ENCODE results near the gene C1QL2. TPM values are rescaled to one million over a fixed set of nuclear protein-coding genes. Genes with fewer than 3 reads are reported as not detected.

Gene C1QL2
- total RNA-seq, 4 donors from 2014 or later, result not detected

DNA sequence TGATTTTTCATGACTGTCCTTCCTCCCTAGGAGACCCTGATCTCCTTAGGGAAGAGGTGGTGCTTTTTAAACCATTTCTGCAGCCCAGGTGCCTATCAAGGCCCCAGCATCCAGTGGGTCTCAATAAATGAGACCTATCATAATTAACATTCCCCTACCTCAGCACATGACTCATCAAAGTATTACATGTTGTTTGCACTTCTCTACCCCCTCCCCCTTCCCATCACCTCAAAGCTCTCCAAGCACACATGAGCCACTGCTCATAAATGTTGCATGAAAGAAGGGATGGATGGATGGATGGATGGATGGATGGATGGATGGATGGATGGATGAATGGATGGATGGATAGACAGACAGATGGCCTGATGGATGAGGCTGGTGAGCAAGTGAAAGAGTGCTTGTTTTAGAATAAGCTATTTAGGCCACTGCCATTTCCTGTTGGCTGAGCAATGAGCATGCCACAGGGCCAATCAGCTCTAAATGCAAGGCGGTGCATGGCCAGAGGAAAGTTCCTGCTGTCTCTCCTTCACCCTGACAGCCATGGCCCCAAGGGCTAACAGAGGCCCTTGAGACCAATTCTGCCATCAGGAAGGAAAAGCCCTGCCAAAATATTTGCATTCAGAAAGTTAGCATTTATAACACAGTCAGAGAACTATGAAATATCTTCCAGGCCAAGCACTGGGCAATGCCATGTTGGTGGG is 44.2 kb upstream of the C1QL2 start:
- Histone ChIP-seq H3K9me3 (no peaks in the 10 kb centered on the region), H3K4me3 (no peak overlapping the region), H3K27me3 (peaks cover 0 to 10% (median 0%) of the 10 kb centered on the region in 4 donors), H3K36me3 (no peaks in the 10 kb centered on the region), H3K4me1 (no peaks in the 10 kb centered on the region), H3K27ac (replicated peaks in 1 of 4) (no peak overlapping the region)
- intact Hi-C loops (cut with DNase I), result no loop called here
- WGBS, result 83% methylated on average over 1 of the region's 1 CpG
- DNase-seq (ENCODE audit: extremely low spot score), result no peak
- TF ChIP-seq, protein P1, sequence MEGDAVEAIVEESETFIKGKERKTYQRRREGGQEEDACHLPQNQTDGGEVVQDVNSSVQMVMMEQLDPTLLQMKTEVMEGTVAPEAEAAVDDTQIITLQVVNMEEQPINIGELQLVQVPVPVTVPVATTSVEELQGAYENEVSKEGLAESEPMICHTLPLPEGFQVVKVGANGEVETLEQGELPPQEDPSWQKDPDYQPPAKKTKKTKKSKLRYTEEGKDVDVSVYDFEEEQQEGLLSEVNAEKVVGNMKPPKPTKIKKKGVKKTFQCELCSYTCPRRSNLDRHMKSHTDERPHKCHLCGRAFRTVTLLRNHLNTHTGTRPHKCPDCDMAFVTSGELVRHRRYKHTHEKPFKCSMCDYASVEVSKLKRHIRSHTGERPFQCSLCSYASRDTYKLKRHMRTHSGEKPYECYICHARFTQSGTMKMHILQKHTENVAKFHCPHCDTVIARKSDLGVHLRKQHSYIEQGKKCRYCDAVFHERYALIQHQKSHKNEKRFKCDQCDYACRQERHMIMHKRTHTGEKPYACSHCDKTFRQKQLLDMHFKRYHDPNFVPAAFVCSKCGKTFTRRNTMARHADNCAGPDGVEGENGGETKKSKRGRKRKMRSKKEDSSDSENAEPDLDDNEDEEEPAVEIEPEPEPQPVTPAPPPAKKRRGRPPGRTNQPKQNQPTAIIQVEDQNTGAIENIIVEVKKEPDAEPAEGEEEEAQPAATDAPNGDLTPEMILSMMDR (IDR thresholded peaks at IDR 0.05), result no peak
- TF ChIP-seq POLR2A (IDR thresholded peaks at IDR 0.05; ENCODE audit: low read depth) (no peak), EP300 (IDR thresholded peaks at IDR 0.05) (no peak), POLR2AphosphoS5 (IDR thresholded peaks at IDR 0.05) (no peak)

GRCh38 chr2:119201815-119202214 is 43.3 kb upstream of the C1QL2 start:
- 89% methylated on average over 5 of the region's 5 CpGs for WGBS
- intact Hi-C loops (cut with DNase I), result no loop called here
- Histone ChIP-seq H3K36me3 (no peaks in the 10 kb centered on the region), H3K27ac (replicated peaks in 1 of 4) (no peak overlapping the region), H3K27me3 (peaks cover 0 to 10% (median 0%) of the 10 kb centered on the region in 4 donors), H3K9me3 (no peaks in the 10 kb centered on the region), H3K4me3 (no peak overlapping the region), H3K4me1 (no peaks in the 10 kb centered on the region)
- TF ChIP-seq, protein P1 (IDR thresholded peaks at IDR 0.05), result no peak
- no peak for TF ChIP-seq POLR2A (IDR thresholded peaks at IDR 0.05; ENCODE audit: low read depth)
- TF ChIP-seq POLR2AphosphoS5 (IDR thresholded peaks at IDR 0.05), result no peak
- no peak for TF ChIP-seq EP300 (IDR thresholded peaks at IDR 0.05)
- no peak for DNase-seq (ENCODE audit: extremely low spot score)

- H3K9me3 ChIP-seq, result no peaks in the 10 kb centered on the region
- intact Hi-C loops (cut with DNase I), result no loop called here
- H3K4me1 ChIP-seq, result no peaks in the 10 kb centered on the region
- H3K36me3 ChIP-seq, result no peaks in the 10 kb centered on the region
- WGBS, result 70% methylated on average over 7 of the region's 7 CpGs
- peaks cover 0 to 24% (median 0%) of the 10 kb centered on the region in 4 donors for H3K27me3 ChIP-seq
- DNase-seq (ENCODE audit: extremely low spot score), result no peak
- H3K4me3 ChIP-seq, result no peak overlapping the region
- no peak for TF ChIP-seq EP300 (IDR thresholded peaks at IDR 0.05)
- TF ChIP-seq POLR2AphosphoS5 (IDR thresholded peaks at IDR 0.05), result no peak
- TF ChIP-seq, protein P1 (IDR thresholded peaks at IDR 0.05), result no peak
- TF ChIP-seq POLR2A (IDR thresholded peaks at IDR 0.05; ENCODE audit: low read depth), result no peak
- H3K27ac ChIP-seq (replicated peaks in 1 of 4), result no peak overlapping the region
These were observed 39.8 kb upstream of the C1QL2 start for GRCh38 chr2:119198240-119198840.

DNA sequence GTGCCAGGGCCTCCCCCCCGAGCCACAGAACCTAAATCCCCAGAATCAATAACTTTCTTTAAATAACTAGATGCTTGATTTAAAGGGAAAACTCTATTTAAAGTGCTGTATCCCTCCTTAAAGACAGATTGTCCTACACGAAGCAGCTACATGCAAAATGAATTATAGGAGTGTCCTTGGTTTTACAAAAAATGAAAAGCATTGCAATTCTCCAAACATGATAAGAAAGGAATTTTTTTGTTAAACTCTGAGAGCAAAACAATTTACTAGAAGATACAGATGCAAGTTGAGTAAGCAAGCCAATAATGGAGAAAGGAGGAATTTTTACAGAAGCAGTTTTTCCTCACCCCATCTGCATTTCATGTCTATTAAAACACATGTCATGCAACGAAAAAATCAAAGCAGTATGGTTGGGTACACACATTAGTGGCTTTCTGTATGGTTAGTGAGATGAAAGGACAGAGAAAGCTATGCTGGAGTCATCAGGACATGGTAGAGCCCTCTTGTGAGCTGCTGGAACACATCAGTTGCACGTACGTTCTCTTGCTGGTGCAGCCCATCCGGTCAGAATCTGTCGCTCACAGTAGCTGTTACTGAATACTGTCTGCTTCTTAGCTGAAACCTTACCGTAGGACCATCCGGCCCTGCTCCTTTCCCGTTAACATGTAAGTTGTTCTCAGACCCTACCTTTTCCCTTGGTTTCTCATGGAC is 39.1 kb upstream of the C1QL2 start:
- no peaks in the 10 kb centered on the region for H3K9me3 ChIP-seq
- TF ChIP-seq, protein P1 (IDR thresholded peaks at IDR 0.05), result no peak
- TF ChIP-seq POLR2AphosphoS5 (IDR thresholded peaks at IDR 0.05) (no peak), EP300 (IDR thresholded peaks at IDR 0.05) (no peak), POLR2A (IDR thresholded peaks at IDR 0.05; ENCODE audit: low read depth) (no peak)
- H3K27me3 ChIP-seq, result peaks cover 0 to 31% (median 0%) of the 10 kb centered on the region in 4 donors
- WGBS, result 66% methylated on average over 10 of the region's 10 CpGs
- no peak for DNase-seq (ENCODE audit: extremely low spot score)
- H3K4me1 ChIP-seq, result no peaks in the 10 kb centered on the region
- H3K4me3 ChIP-seq, result no peak overlapping the region
- intact Hi-C loops (cut with DNase I), result no loop called here
- no peak overlapping the region for H3K27ac ChIP-seq (replicated peaks in 1 of 4)
- no peaks in the 10 kb centered on the region for H3K36me3 ChIP-seq
